ENCODE data around the gene SOWAHC. TPM values are rescaled to one million over a fixed set of nuclear protein-coding genes. Genes with fewer than 3 reads are reported as not detected.
"Not testable (repeated sequence)": the region's sequence is repeated elsewhere in the genome, so short reads cannot be mapped to it uniquely, and the experiment has no call there.

Gene SOWAHC
- total RNA-seq, result 10 to 100 TPM in 3 of 4 donors, 1 to 10 TPM in 1; 8.3 to 24.2 (median 17.2) TPM

GRCh38 chr2:109613922-109614714 lies at the start of gene SOWAHC, which contains the start of gene SEPTIN10:
TSS of gene SOWAHC (plus strand) at chr2:109614364. CDS start at chr2:109614490, 126 bp downstream.
TSS of gene SEPTIN10 (minus strand) at chr2:109613966. CDS start at chr2:109613827, 139 bp downstream.
- peak; percentile 62 to 97 (median 94) for DNase-seq
- Histone ChIP-seq H3K4me1 (peaks cover 0 to 24% (median 1%) of the 10 kb centered on the region in 4 donors), H3K27me3 (no peaks in the 10 kb centered on the region), H3K36me3 (no peaks in the 10 kb centered on the region), H3K27ac (peak within 1 kb of the TSS; percentile 77 to 99 (median 98)), H3K9me3 (no peaks in the 10 kb centered on the region), H3K4me3 (peak within 1 kb of the TSS; percentile 51 to 84 (median 58))
- TF ChIP-seq POLR2A (IDR thresholded peaks at IDR 0.05) (peak; percentile 89 to 98), CTCF (IDR thresholded peaks at IDR 0.05) (no peak)

- H3K9me3 ChIP-seq, result no peaks in the 10 kb centered on the region
- no peaks in the 10 kb centered on the region for H3K27me3 ChIP-seq
- DNase-seq, result no peak
- no peak overlapping the region for H3K4me3 ChIP-seq
- H3K4me1 ChIP-seq, result no peaks in the 10 kb centered on the region
- no peak for TF ChIP-seq POLR2A (IDR thresholded peaks at IDR 0.05)
- no peak for TF ChIP-seq CTCF (IDR thresholded peaks at IDR 0.05)
- no peak overlapping the region for H3K27ac ChIP-seq
- H3K36me3 ChIP-seq, result peaks cover 0 to 14% (median 0%) of the 10 kb centered on the region in 3 donors
Observed at GRCh38 chr2:109575373-109575772, 38.8 kb upstream of the SOWAHC start.

- peaks cover 0 to 13% (median 0%) of the 10 kb centered on the region in 3 donors for H3K36me3 ChIP-seq
- not testable (repeated sequence) for H3K27me3 ChIP-seq, H3K4me1 ChIP-seq, H3K4me3 ChIP-seq, H3K27ac ChIP-seq, H3K9me3 ChIP-seq, DNase-seq
Observed at GRCh38 chr2:109577630-109578029, 36.5 kb upstream of the SOWAHC start.

- Histone ChIP-seq H3K27me3 (no peaks in the 10 kb centered on the region), H3K4me1 (no peaks in the 10 kb centered on the region)
- no peak for DNase-seq
Observed at GRCh38 chr2:109582928-109583895, 31.0 kb upstream of the SOWAHC start.

GRCh38 chr2:109586687-109587086 lies 27.5 kb upstream of the SOWAHC start:
- no peak overlapping the region for H3K4me3 ChIP-seq
- no peaks in the 10 kb centered on the region for H3K27me3 ChIP-seq
- TF ChIP-seq POLR2A (IDR thresholded peaks at IDR 0.05), result no peak
- no peak for TF ChIP-seq CTCF (IDR thresholded peaks at IDR 0.05)
- DNase-seq, result no peak
- peaks cover 0 to 4% (median 0%) of the 10 kb centered on the region in 3 donors for H3K36me3 ChIP-seq
- H3K9me3 ChIP-seq, result no peaks in the 10 kb centered on the region
- no peaks in the 10 kb centered on the region for H3K4me1 ChIP-seq
- no peak overlapping the region for H3K27ac ChIP-seq

More at GRCh38 chr2:109582928-109583895, 31.0 kb upstream of the SOWAHC start:
- Histone ChIP-seq H3K4me3 (no peak overlapping the region), H3K27ac (no peak overlapping the region), H3K9me3 (no peaks in the 10 kb centered on the region), H3K36me3 (peaks cover 0 to 4% (median 0%) of the 10 kb centered on the region in 3 donors)
- TF ChIP-seq POLR2A (IDR thresholded peaks at IDR 0.05), result no peak
- no peak for TF ChIP-seq CTCF (IDR thresholded peaks at IDR 0.05)

All from Peyer's patch (tissue), 4 donors.